ENCODE data around the gene SCAMP2.

The SCAMP2 gene

DNA sequence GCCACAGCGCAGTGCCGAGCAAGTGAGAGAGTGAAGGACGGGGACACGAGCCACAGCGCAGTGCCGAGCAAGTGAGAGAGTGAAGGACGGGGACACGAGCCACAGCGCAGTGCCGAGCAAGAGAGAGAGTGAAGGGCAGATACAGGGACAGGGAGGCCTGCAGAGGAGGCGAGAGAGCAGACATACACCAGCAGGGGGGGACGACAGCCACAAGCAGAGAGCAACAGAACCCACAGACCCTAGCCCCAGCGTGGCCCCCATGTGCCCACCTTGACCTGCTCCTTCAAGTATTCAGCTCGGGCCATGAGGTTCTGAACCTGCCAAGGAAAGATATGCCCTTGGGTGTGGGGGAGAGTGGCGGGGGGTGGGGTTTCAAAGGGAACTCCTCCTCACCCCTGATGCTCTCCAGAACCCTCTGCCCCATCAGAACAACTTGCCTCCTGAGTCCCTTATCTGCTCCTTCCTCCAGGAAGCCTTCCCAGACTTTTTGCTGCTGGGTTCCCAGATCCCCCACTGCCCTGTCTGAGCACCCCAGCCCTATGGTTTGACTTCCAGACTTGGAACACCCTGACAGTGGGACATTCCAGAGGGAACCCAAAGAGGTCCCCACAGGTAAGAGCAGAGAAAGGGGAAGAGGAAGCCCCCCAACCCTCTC, 35.6 kb downstream of the SCAMP2 start:
- no peak for DNase-seq

DNA sequence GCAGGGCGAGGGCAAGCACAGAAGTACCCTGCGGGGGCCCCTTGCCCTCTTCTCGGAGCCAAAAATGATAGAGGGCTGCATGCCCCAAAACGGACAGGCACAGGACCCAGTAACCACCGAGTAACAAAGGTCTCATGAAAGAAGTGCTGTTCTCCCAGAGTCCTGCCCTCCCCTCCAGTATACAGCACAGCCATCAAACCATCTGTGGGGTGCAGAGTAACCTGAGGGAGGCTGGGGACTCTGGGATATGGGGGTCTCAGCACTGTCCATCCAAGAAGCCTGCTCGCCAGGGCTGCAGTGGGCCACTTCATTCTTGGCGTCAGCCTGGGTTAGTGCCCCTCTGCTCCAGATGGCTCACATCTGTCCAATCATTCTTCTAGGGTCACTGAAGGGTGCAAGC, 36.3 kb downstream of the SCAMP2 start:
- no peak for DNase-seq

DNA sequence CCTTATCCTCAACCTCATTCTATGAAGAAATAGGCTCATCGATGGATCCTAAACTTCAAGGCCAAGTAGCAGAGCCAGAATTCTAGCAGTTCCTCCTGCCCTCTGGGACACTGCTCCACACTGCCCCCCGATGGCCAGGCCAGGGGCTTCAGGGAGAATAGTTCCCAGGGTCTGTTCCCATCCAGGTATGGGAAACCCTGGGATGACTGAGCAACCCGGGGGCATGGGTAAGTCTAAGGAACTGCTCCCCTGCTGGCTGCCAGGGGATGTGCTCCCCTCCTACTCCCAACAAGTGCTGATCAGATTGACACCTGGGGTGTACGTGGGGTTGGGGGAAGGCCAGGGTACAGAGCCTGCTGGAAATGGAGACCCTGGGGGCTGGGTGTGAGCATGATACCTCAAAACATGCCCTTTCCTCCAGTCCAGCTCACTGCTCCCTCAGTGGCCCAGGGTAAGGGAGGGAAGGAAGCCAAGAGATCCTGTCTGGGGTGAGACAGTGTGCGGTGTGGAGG, 37.8 kb downstream of the SCAMP2 start:
- DNase-seq = no peak

DNA sequence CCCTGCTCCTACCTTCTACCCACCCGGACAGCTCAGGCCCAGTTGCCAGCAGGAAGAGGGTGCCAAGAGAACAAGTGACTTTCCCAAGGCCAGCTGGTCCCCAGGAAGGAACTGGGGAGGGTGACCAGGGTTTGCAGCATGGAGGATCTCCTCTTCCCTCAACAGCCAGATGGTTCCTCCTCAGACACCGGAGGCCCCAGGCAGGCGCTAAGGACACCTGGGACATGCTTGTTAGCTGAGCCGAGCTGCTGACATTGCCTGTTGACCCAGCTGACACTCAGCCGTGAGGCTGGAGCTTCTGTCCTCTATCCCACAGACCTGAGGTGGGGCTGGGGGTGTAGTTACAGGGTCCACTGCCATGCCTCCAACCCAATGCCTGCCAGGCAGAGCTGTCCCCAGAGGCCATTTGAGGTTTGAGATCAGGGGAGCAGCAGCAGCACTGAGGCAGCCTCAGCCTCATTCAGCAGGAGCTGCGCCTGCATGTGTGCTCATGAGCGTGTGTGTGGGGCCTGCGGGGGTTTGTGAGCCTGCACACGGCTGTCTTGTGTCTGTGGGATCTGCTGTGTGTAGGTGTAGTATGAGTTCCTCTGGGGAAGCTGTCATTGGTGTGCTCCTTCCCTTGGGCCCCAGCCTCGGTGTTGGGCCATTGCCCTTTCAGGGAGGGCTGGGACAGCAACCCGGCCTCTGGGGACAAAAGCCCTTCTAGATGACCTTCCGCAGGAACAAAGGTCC, 39.6 kb downstream of the SCAMP2 start:
- DNase-seq = no peak

DNA sequence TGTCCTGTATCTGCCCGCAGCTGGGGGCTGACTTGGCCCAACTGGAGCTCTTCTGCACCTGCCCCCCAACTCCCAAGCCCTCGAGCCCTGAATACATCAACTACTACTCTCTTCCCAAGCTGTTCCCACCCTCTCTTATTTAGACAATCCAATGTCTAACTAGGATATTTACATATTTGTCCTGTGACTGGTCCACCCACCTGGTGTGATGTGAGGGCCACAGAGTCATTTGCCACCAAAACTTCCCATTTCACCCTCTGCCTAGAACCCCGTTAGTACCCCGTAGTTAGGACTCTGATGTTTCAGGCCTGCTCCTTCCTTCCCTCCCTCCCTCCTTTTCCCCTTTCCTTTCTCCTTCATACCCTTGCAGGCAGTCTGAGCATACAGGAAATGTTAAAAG, 40.3 kb downstream of the SCAMP2 start:
- DNase-seq = no peak

DNA sequence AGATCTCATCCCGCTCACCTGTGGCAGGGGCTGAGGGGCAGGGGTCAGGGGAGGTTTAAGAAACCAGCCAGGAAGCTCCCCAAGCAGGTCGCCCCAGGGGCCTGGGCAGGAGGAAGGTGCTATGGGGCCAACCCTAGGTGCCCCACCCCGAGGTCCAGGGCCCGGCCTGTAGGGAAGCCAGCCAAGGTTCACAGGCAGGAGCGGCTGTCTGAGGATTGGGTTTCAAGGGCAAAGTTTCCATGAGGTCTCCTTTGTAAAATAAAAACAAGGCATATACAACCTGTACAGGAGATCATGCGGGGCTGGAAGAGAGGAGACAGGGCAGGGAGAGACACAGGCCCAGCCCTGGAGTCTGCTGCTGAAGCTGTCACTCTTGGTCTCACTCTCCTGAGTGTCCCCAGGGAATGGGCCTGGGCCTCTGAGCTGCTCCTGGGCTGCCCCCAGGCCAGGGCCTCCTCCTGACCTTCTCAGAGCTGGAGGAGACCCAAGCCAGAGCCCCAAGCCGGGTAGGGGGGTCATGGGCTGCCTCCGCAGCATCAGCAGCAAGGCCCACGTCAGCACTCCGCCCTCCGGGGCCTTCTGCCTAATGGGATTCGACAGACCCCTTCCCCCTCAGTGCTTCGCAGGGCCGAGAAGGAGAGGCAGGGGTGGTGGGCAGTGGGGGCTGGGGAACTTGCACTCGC, 41.2 kb downstream of the SCAMP2 start:
- no peak for DNase-seq

DNA sequence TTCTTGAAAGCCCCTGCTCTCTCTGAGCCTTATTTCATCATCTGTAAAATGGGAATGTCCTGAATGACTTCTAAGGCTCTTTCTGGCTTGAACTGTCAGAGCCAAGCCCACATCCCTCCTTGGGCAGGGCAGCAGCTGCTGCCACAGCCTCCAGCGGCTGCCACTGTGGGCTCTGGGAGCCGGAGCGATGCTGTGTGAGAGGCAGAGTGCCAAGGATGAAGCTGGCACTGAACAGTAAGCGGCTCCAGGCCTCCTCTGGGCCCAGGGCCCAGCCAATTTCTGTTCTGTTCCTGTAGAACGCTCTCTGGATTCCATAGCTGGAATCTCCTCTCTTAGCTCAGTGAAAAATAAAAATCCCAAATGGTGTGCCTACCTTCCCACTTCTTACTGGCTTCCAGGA, 42.3 kb downstream of the SCAMP2 start:
- DNase-seq = peak; percentile 46

DNA sequence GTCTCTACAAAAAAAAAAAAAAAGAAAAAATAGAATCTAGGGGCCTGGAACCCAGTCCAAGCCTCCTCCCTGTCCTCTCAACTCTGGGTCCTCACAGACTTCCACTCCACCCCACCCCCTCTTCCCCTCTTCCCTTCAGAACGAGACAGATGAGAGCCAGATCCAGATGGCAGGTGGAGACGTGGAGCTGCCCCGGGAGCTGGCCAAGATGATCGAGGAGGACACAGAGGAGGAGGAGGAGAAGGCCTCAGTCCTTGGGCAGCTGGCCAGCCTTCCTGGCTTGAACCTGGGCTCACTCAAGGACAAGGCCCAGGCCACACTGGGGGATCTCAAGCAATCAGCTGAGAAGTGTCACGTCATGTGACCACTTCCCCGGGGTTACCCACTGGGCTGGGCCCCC, 43.2 kb downstream of the SCAMP2 start:
- DNase-seq = no peak

DNA sequence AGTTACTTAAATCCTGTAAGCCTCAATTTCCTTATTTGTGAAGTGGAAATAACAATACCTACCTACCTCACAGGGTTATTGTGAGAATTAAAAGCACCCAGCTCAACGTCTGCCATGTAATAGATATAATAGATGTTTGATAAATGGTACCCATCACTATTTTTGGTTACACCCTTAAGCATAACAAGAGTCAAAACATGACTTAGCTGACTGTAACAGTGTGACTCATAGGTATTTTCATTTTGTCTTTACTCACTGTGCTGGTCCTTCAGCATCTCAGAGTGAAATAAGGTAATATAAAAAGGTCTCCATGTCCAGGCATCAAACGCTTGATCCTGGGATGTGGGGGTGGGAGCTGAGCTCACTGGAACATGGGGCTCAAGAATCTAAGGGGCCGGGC, 43.7 kb downstream of the SCAMP2 start:
- DNase-seq = no peak

DNA sequence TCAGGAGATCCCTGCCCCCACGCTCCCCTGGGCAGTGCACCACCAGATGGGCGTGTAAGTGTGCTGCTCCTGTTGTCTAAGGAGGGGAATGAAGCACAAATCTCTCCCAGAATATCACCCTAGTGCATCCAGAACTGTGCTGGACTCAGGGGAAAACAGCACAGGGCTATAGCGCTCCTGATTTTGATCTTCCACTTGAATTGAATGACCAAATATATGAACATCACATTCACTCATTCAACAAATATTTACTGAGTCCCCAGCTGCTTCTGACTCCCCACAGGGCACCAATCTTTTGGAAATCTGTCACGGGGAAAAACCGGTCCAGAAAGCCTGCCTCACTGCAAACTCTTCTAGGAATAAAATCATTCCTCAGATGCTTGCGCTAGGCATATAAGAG, 44.3 kb downstream of the SCAMP2 start:
- no peak for DNase-seq

DNA sequence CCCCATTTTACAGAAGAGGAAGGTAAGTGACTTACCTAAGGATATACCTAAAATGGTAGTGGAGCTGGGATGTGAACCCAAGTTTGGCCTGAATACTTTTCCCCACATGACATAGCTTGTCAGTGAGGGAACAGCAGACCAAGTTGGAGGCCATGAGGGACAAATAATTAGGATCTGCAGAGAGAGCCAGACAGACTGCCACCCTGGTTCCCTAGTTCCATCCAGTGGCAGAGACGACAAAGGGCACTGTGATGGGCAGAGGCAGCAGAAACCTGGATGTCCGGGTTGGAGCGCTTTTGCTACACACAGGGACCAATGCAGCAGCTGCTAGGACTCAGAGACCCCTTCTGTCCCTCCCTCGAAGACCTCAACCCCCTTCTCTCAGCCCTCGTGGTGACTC, 45.6 kb downstream of the SCAMP2 start:
- no peak for DNase-seq

DNA sequence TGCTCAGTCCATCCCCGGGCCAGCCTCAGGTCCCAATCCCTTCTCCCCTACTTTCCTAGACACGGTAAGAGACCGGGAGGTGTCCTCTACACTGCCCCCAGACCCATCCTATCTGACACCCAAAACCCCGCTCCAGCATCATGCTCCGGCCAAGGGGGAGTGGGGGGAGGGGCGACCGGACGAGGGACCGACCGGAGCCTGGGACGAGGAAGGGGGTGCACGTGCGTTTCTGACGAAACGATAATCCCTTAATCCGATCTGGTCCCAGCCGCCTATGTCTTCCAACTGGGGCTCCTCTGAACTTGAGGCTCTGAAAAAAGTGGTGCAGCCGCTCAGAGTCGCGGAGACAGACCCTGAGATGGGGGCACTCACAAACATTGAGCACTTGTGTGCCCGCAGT, 46.2 kb downstream of the SCAMP2 start:
- DNase-seq = no peak

DNA sequence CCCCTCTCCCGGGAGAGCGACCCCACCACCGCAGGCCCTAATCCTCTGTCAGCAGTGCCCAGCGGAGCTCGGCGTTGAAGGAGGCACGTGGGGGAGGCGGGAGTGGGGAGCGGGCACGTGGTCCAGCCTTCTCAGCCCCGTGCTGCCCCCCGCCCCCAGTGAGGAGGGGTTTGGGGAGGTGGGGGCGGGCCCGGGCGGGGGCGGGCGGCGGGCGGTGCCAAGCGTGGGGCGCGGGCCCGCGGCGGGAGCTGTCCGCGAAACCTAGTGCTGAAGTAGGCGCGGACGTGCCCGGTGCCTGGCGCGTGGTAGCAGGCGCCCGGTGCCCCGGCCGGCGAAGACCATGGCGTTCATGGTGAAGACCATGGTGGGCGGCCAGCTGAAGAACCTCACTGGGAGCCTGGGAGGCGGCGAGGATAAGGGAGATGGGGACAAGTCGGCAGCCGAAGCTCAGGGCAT, 46.8 kb downstream of the SCAMP2 start, which contains the start of gene CPLX3:
TSS of gene CPLX3 (plus strand) at position 264 of the 456 bp plus-strand sequence. CDS start at position 341, 77 bp downstream.
- no peak for DNase-seq

DNA sequence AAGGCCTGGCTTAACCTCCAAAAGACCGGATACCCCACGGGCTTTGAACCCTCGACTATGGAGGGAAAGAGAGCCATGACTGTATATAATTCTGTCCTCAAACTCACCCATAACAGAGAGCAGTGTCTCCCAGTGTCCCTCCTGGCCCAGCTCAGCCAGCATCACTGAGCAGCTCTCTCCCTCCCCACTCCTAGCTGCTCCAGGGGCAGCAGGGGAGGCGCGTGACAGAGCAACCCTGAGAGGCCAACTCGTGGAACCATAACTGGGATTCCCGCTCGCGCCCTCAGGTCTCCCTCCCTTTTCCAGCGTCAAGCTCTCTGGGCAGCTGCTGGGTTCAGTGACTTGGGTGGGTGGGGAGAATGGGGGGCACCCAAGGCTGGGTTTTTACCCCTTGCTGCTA, 47.3 kb downstream of the SCAMP2 start:
- no peak for DNase-seq

DNA sequence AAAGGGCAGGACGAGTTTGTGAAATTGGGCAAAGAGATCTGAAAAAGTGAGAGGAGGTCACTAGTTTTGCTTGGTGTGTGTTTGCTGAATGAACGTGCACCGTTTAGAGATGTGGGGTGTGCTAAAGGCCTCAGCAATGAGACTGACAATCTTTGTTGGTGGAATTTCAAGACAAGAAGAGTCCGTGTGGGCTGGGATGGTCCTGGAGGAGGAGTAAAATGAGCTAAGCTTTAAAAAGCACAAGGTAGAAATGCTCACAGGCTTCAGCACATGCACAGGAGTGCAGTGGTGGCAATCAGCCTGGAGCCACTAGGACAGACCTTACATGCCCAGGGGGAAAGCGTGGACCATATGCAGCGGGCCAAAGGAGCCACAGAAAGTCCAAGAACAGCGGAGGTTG, 48.2 kb downstream of the SCAMP2 start:
- no peak for DNase-seq

DNA sequence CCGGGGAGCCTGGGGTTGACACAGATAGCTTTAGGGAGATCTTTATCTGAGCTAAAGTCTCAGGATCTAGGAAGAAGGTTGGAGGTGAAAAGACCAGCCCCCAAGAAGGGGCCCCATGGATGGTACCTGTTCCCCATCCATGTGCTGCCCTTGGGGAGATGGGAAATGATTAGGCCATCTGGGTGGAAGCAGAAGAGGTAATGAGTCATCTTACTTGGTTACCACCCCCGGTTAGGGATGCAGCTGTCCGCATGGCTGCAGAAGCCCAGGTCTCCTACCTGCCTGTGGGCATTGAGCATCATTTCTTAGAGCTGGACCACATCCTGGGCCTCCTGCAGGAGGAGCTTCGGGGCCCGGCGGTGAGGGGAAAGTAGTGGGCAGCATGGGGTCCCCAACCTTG, 49.8 kb downstream of the SCAMP2 start:
- DNase-seq = no peak

DNA sequence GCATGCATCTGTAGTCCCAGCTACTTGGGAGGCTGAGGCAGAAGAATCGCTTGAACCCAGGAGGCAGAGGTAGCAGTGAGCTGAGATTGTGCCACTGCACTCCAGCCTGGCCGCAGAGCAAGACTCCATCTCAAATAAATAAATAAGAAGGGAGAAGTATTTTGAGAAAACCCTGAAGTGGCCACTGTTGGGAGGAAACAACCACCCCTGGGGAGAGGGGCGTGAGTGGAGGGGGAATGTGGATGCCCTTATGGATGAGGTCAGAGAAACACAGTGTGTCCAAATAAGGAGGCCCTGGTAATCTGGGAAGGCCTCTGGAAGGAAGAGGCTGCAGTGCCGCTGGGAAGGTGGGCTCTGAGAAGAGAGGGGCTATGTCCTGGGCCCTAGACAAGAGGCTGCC, 50.9 kb downstream of the SCAMP2 start:
- no peak for DNase-seq

DNA sequence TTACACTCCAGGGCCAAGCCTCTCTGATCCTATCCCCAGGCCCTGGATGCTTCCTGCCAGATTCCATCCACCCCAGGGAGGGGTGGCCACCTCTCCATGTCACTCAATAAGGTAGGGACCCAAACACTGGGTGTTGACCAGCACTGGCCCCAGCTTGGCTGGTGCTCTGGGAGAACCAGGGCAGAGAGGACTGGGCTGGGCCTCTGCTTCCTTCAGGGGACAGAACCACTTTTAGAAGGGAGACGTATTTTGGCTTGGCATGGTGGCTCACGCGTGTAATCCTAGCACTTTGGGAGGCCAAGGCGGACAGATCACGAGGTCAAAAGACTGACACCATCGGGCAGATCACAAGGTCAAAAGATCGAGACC, 51.4 kb downstream of the SCAMP2 start:
- no peak for DNase-seq

DNA sequence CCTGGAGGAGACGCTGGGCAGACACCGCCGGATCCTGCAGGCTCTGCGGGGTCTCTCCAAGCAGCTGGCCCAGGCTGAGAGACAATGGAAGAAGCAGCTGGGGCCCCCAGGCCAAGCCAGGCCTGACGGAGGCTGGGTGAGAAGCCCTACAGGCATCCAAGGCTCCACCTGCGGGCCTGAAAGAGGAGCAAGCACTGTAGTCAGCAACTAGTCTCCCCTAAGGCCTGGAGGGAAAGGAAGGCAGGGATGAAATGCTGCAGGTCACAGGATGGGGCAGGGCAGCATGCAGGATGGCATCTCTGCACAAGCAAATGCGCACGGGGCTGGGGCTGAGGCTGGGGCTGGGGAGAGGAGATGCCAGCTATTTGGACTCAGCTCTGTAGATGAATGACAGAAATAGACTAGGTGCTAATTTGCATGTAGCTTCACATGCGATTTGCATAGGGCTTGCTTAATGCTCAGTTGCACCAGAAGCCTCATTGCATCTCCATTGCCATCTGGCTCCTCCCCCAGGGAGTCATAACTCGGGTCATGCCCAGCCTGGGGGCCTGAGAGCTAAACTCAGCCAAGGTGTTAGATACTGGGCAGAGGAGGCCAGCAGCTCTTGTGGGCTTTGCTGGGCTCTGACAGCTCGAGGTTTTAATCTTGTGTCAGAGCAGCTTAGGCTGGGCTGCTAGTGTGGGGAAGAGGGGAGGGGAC, 51.9 kb downstream of the SCAMP2 start:
- DNase-seq = peak; percentile 29

DNA sequence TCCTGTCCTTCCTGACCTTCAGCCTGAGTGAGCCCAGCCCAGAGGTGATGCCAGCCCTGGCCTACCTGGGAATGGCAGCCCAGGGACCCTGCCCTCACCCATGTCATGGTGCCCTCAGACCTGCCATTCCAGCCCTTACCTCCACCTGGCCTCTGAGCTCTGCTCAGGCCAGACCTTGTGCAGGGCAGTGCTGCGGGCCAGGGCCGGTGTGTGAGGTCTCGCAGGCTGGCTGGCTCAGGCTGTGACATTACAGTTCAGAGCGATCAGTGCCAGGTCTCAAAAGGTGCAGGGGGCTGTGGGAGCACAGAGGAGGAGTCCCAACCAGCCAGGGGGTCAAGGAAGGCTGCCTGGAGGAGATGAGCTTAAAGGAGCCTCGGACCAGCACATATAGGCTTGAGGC, 53.1 kb downstream of the SCAMP2 start:
- DNase-seq = no peak

DNA sequence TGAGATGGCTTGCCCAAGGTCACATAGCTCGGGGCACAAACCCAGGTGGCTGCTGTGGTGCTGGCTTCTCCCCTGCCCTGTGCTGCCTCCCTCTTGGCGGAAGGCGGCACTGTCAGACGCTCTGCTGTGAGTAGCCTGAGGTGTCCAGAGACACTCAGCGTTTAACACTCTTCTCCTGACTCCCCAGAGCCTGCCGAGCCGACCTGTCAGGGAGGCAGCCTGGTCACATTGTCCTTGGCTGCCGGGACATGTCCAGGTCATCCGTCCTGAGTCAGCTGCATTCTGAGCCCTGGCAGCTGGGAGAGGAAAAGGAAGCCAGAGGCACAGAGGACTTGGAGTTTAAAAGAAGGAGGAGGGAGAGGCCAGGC, 55.8 kb downstream of the SCAMP2 start:
- DNase-seq = no peak

DNA sequence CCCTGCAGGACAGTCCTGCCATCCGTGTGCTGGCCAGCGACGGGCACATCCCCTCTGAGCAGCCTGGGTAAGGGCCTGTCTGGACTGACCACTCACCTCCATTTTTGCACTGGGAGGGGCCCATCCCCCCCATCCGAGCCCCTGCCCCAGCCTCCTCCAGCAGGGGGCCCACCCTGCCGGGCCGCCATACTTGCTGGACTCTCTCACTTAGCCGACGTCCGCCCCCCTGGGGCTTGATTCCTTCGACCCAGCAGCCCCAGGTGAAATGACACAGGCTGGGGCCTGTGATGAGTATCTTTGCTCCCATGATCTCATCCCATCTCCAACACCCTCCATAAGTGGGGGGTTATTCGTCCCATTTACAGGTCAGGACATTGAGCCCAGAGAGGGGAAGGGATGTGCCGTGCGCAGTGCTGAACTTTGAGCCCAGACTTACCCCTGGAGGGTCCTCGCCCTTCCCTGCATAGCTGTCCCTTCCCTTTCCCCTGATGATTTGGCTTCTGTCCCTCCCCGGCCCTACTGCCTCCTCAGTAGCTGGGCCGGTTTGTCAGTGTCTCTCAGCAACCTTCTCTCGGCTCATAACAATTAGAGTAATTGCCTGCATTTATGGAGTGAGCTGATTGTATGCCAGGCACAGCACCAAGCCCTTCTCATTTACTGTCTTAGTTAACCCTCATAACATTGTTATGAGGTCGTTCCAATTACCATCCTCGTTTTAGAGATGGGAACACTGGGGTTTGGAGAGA, 56.4 kb downstream of the SCAMP2 start:
- DNase-seq = no peak

DNA sequence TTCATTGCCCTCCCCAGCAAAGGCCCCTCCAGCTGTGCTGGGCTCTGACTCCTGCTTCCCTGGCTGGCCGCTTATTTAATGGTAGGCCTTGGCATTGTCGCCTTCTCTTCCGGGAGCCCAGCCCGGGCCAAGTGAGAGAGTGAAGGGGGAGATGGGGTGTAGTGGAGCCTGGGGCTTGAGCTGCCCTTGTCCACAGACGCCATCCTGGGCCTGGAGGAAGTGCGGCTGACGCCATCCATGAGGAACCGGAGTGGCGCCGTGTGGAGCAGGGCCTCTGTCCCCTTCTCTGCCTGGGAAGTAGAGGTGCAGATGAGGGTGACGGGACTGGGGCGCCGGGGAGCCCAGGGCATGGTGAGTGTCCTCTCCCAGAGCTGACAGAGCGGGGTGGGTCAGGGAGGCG, 57.2 kb downstream of the SCAMP2 start:
- no peak for DNase-seq
